Neutrophil (primary cell): ENCODE data around the gene SOS2.

Source experiments
- H3K27ac ChIP-seq: fragments of 200-600 bp; sonication (generic); 2 replicates; pipeline ENCODE4 v1.5.1; 2016; ENCODE audit warnings: mild to moderate bottlenecking, moderate library complexity
- H3K27me3 ChIP-seq: fragments of 200-600 bp; sonication (generic); 2 replicates; pipeline ENCODE4 v1.6.0; 2016; ENCODE audit warnings: mild to moderate bottlenecking
- H3K36me3 ChIP-seq: fragments of 200-600 bp; sonication (generic); 2 replicates; pipeline ENCODE4 v1.5.1; 2017
- H3K4me1 ChIP-seq, 2 experiments: fragments of 200-600 bp in 1 of 2; sonication (generic) in 1 of 2; 1 replicate in 1 of 2; 2 replicates in 1 of 2; pipeline versions ENCODE4 v1.5.1 to v1.6.1; 2013 to 2016; ENCODE audit warnings: low read depth in 1 of 2, low read length in 1 of 2, mild to moderate bottlenecking in 1 of 2, moderate library complexity in 1 of 2; ENCODE audit not compliant: control insufficient read depth in 1 of 2, insufficient read depth in 1 of 2
- H3K4me3 ChIP-seq, 2 experiments: fragments of 200-600 bp in 1 of 2; sonication (generic) in 1 of 2; 1 replicate in 1 of 2; 2 replicates in 1 of 2; pipeline ENCODE4 v1.5.1; 2013 to 2016; ENCODE audit warnings: low read depth in 1 of 2, low read length in 1 of 2, mild to moderate bottlenecking in 1 of 2, moderate library complexity in 1 of 2
- H3K9me3 ChIP-seq: fragments of 200-600 bp; sonication (generic); 2 replicates; pipeline ENCODE4 v1.5.1; 2016
- TF ChIP-seq, protein P1 (sequence below): fragments of 200-600 bp; sonication (generic); IDR thresholded peaks from 2 replicates; pipeline ENCODE4 v1.5.1; 2016; ENCODE audit warnings: antibody characterized with exemption

SOS2 gene

DNA sequence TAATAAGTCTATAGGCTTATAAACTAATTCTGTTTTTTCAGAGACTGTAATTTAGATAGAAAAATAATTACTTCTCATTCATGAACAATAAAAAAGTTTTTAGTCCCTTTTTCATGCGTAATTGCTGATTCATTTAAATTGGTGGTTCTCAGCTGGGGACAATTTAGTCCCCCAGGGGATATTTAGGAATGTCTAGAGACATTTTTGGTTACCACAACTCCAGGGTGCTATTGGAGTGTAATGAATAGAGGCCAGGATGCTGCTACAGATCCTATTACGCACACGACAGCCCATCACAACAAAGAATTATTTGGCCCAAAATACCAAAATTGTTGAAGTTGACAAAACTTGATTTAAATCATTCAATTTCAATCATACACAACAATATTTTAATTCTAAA is 92.2 kb downstream of the SOS2 start:
- Histone ChIP-seq H3K27ac (no peak overlapping the region), H3K4me3 (no peak overlapping the region), H3K27me3 (no peaks in the 10 kb centered on the region), H3K4me1 (no peaks in the 10 kb centered on the region), H3K36me3 (peaks cover 68% of the 10 kb centered on the region), H3K9me3 (no peaks in the 10 kb centered on the region)
- TF ChIP-seq, protein P1, sequence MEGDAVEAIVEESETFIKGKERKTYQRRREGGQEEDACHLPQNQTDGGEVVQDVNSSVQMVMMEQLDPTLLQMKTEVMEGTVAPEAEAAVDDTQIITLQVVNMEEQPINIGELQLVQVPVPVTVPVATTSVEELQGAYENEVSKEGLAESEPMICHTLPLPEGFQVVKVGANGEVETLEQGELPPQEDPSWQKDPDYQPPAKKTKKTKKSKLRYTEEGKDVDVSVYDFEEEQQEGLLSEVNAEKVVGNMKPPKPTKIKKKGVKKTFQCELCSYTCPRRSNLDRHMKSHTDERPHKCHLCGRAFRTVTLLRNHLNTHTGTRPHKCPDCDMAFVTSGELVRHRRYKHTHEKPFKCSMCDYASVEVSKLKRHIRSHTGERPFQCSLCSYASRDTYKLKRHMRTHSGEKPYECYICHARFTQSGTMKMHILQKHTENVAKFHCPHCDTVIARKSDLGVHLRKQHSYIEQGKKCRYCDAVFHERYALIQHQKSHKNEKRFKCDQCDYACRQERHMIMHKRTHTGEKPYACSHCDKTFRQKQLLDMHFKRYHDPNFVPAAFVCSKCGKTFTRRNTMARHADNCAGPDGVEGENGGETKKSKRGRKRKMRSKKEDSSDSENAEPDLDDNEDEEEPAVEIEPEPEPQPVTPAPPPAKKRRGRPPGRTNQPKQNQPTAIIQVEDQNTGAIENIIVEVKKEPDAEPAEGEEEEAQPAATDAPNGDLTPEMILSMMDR = no peak

DNA sequence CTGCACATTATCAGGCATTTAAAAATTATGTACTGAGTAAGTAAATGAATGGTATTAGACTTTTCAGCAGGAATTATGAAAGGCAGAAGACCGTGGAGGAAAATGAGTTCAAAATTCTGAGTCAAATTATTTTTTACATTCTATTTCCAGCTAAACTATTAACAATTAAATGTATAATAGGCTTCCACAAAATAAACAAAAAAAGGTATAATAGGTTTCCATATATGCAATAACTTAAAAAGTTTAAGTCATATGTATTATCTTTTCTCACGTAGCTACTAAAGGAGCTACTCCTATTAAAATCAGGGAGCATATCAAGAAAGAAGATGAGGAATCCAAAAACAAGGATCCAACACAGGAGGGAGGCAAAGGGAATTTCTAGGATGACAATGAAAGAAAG is 103.6 kb downstream of the SOS2 start:
- peaks cover 80% of the 10 kb centered on the region for H3K36me3 ChIP-seq
- no peaks in the 10 kb centered on the region for H3K27me3 ChIP-seq
- TF ChIP-seq, protein P1 = no peak
- no peak overlapping the region for H3K4me3 ChIP-seq
- H3K4me1 ChIP-seq = no peaks in the 10 kb centered on the region
- no peaks in the 10 kb centered on the region for H3K9me3 ChIP-seq
- no peak overlapping the region for H3K27ac ChIP-seq

DNA sequence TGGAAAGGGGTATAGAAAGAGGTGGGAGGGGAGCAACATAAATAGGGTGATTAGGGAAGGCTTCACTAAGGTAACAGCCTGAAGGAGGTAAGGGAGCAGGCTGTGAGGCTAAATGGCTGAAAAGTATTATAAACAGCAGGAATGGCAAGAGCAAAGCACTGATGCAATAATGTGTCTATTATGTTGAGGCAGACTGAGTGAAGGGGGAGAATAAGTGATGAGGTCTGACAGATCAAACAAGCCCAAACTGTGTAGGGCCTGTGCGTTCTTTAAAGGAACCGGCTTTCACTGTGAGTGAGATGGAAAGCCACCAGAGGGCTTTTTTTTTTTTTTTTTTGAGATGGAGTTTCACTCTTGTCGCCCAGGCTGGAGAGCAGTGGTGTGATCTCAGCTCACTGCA is 108.3 kb downstream of the SOS2 start:
- H3K4me1 ChIP-seq = no peaks in the 10 kb centered on the region
- H3K9me3 ChIP-seq = no peaks in the 10 kb centered on the region
- no peak overlapping the region for H3K27ac ChIP-seq
- H3K27me3 ChIP-seq = no peaks in the 10 kb centered on the region
- TF ChIP-seq, protein P1 = no peak
- peaks cover 74% of the 10 kb centered on the region for H3K36me3 ChIP-seq
- H3K4me3 ChIP-seq = no peak overlapping the region

DNA sequence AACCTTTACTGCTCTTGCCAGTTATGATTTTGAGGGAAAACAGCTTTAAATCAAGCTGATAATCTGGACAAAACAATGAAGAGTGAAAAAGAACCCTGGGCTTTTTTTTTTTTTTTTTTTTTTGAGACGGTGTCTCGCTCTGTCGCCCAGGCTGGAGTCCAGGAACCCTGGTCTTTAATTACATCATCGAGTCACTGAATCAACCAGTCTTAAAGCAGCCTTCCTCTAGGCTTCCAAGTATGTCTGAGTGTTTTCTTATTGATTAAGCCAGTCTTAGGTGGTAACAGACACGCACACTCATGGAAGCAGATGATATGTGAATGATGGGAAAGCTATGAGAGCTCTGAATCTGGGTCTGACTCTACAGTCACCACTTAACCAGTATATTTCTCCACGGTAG is 109.1 kb downstream of the SOS2 start:
- no peaks in the 10 kb centered on the region for H3K4me1 ChIP-seq
- H3K9me3 ChIP-seq = no peaks in the 10 kb centered on the region
- TF ChIP-seq, protein P1 = no peak
- no peak overlapping the region for H3K4me3 ChIP-seq
- H3K27me3 ChIP-seq = no peaks in the 10 kb centered on the region
- H3K36me3 ChIP-seq = peaks cover 78% of the 10 kb centered on the region
- H3K27ac ChIP-seq = no peak overlapping the region

DNA sequence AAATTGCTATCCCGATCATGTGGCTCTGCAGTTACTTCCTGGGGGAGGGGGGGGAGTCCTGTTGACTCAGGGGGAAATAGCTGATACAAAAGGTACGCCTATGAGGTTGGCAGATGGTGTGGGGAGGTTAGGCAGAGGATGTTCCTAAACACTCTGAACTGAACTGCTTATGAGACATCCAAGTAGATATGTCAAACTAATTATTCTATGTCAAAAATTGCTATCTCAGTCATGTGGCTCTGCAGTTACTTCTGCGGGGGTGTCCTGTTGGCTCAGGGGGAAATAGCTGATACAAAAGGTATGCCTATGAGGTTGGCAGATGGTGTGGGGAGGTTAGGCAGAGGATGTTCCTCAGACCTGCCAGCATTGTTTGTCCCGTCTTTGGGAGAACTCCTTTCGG is 109.9 kb downstream of the SOS2 start:
- H3K4me1 ChIP-seq = peaks cover 6 to 7% of the 10 kb centered on the region in 2 experiments
- no peaks in the 10 kb centered on the region for H3K27me3 ChIP-seq
- no peak overlapping the region for H3K27ac ChIP-seq
- H3K4me3 ChIP-seq = no peak overlapping the region
- TF ChIP-seq, protein P1 = no peak
- H3K36me3 ChIP-seq = peaks cover 75% of the 10 kb centered on the region
- no peaks in the 10 kb centered on the region for H3K9me3 ChIP-seq

DNA sequence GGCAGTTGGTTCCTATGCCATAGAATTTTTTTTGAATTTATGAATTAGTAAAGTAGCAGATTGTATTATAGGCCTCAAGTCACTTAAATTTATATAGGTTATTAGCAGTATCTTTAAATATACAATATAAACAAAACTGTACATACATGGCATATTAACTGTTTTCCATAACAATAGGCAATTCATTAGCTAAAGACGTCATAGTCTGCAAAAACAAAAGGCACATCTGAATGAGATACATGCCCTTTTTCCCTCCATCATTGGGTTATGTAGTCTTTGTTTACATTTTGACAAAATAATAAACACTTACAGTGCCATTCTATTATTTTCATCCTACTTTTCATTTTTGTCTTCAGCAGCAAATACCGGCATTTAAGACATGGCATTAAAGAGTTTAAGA is 113.9 kb downstream of the SOS2 start:
- no peaks in the 10 kb centered on the region for H3K9me3 ChIP-seq
- TF ChIP-seq, protein P1 = no peak
- H3K36me3 ChIP-seq = peaks cover 79% of the 10 kb centered on the region
- peaks cover 15 to 16% of the 10 kb centered on the region in 2 experiments for H3K4me1 ChIP-seq
- H3K27ac ChIP-seq = peak overlapping the region; percentile 74
- no peak overlapping the region for H3K4me3 ChIP-seq
- H3K27me3 ChIP-seq = no peaks in the 10 kb centered on the region
